COLO668 (cell line): ENCODE results near the gene NLRP14.

Experiments
- DNase-seq: peaks from one replicate; lab custom pipeline; 2025; ENCODE audit not compliant: unreplicated experiment; lab: John Stamatoyannopoulos, UW

The NLRP14 gene

DNA sequence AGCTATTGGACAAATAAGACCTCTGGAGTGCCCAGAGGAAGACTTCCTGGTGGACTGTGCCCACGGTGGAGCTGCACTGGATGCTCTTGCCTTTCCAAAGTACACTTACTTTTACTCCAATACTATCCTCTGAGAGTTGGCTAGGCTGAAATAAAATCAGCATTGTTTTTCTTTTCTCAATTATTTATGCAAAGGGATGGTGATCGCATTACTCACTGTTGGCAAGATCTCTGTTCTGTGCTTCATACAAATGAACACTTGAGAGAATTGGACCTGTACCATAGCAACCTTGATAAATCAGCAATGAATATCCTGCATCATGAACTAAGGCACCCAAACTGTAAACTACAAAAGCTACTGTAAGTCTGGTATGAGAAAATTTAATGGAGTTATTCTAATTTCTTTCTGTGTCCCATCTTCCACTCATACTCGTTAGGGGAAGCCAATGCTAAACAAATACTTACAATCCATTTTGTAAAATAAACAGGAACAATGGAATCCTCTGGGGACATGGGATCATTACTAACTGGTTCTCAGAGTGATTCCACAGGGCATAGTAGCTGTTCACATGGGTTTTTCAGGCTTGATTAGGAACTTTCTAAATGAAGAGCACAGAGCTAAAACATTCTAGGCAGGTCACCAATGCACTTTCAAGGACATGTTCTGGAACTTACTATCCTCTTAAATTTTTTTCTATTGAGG is 26.3 kb downstream of the NLRP14 start:
- no peak for DNase-seq

DNA sequence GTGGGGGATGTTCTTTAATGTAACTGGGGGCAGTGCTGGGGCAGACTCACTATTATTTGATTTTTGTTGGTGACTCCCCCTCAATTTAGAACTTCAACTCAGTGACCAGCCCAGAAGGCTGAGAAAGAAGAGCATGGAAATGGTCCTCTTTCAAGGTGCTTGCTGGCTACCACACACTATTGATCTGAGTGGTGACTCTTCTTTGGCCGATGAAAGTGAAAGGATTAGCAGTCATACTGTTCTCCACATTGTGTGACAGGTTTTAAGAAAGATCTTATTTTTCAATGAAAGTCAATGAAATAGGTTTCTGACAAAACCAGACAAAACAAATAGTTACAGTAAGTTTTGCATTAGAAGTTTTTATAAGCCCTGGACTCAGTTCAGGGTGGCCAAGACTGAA is 29.9 kb downstream of the NLRP14 start:
- no peak for DNase-seq

DNA sequence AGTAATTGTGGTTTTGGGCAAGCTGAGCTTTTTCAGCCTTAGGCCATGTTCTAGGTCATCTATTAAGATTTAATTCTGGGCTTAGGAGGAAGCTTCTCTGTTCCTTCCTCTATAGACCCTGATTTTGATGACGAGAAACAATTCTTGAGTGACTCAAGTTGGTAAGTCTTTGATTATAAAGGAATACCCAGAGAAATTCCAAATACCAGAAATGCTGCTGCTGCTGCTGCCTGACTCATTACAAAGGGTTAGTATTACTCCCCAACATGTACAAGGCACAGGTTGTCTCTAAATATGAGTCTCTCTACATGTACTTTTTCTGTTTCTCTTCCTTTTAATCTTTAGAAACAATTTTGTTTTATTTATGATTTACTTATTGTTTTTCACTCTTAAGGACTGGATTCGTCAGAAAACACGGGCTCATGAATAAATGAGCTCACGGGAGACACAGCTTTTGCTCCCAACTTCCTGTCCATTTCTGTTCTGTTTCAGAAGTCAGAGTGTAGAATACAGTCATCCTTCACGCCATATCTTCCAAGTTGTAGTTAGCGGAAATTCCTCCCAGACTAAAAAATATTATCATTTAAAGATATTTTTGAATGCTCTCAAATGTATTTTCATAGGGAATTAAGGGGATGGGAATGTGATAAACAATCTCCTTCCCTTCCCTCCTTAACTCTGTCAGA is 36.7 kb downstream of the NLRP14 start:
- no peak for DNase-seq

DNA sequence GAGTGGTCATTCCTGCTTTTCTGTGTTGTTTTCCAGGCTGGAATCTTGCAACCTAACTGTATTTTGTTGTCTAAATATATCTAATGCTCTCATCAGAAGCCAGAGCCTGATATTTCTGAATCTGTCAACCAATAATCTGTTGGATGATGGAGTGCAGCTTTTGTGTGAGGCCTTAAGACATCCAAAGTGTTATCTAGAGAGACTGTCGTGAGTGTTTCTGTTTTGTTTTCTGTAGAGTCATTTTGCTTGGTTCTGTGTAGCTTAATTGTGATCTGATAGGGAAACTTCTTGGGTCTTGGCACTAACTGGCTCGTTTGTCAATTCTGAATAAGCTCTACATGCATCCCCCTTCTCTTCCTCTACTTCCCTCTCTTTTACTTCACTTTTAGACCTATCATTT is 37.4 kb downstream of the NLRP14 start:
- DNase-seq, result no peak

DNA sequence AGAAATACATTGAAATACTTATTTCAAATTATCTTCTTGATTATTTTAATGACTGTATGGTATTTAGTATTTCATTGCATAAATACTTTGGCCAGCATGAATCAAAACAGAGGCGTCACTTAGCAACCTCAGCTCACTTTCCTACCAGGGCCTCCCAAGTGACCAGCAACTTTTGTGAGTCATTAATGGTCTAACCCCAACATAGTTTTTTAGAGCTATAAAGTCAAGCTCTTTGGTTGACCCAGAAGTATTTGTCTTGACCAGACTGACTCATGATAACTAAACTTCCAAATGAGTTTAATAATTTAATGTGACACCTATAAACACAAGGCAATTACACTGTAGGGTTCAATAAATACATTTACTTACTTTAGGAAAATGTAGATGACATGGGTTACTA is 40.6 kb downstream of the NLRP14 start:
- DNase-seq, result no peak

DNA sequence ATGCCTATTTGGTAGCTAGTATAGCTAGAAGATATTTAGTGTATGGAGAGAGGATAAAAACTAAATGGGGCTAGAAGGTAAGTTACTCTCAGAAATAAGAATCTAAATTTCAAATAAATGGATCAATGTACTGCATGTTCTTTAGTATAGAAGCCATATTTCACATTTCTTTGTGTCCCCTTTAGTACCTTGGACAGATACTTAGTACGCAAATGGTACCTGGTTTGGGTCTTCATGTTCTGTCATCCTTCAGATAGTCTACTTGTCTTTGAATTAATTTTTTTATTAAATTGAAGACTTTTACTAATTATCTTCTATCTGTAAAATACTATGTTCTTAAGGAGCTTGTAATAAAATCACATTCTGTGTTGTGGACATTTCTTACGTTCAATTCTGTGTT is 42.3 kb downstream of the NLRP14 start:
- no peak for DNase-seq

DNA sequence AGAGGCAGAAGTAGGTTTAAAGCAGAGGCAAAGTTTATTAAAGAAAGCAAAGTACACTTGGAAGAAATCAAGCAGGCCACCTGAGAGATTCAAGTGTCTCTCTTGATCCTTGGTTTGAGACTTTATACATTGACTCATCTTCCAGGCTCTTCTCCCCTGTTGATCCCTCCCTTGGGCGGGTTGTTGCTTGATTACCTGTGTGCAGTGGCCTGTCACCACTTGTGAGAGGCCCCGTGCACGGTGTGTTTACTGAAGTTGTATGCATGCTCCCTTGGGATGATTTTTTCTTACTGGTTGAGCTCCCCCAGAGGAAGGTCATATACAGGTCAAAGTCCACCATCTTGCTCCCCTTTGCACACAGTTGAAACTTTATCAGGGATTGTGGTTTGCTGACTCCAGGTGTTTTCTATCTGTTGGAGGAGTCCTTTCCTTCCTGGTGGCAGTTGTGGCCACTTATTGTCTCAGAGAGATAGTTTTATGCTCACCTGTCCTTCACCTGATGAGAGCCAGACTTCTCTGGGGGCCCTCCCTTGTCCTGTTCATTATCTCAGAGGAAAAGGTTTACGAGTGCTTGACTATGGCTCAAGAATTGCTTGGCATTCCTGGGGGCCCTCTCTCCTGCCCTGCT is 52.2 kb downstream of the NLRP14 start:
- DNase-seq, result peak; percentile 25

DNA sequence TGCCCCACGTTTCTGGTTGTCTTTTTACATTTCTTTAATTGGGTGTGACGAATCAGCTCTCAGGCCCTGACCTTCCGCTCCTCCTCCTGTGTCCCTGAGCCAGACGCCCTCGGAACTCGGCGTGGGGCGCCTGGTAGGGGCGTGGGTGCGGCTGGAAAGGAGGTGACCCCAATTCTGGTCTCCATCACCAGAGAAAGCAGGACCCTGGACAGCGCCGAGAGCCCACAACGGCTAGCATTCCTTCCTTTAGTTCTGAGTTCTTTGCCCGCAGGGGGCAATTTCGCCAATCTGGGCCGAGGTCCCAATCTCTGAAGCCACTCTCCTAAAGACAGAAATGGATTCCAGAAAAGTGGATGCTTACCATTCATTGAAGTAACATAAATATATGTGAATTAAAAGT is 56.8 kb downstream of the NLRP14 start:
- no peak for DNase-seq

DNA sequence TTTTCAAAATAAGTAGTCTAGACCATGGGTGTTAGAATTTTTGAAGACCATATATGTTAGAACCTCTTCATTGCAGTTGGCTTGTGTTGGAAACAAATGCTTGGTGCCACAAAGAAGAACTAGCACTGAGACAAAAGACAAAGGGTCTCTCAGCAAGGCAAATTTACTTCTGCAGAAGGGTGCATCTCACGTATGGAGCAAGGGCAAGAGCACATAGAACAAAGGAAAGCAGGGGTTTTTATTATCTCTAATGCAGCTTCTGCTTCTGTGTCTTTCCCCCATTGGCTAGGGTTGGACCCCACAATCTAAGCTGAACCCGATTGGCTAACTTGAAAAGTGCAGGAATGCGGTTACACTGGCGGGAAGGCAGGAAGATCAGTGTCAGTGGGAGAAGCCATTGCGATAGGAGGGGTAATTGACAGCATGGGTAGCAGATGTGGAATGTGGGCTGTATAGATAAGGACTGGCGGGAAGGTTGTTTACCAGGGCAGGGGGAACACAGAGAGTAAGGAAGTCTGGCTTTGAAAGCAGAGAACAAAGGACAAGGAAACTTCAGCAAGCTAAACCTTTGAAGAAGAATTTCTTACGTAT is 59.4 kb downstream of the NLRP14 start:
- DNase-seq, result no peak

DNA sequence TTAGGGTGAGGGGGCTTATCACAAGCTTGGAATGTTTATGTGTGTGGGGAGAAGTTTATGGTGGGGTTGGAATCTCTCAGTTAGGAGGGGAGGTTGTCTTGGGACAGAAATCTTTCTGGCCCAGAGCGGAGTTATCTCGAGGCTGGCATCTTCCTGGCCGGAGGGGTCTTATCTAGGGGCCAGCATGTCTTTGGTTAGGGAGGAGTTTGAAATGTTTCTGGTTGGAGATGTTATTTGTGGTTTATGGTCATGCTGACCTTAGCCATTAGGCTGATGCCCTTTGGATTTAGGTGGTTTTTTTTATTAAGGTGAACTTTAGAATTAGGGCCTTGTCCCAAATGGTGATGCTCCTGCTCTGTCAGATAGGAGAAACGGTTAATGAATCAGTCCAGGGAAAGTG is 60.6 kb downstream of the NLRP14 start:
- DNase-seq, result no peak

DNA sequence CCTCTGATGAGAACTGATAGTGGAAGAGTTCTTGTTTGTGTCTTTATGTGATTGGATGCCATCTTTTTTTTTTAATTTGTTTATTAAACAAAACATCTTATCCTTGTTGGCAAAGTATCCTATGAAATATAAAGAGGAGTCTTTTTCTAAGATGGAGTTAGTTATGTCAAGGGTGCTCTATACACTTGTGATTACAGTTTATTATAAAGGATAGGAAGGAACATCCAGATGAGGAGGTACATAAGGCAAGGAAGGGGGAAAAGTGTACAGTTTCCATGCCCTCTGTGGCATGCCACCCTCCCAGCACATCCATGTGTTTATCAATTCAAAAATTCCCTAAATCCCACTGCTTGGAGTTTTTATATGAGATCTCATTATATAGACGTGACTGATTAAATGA is 61.2 kb downstream of the NLRP14 start:
- DNase-seq, result no peak

DNA sequence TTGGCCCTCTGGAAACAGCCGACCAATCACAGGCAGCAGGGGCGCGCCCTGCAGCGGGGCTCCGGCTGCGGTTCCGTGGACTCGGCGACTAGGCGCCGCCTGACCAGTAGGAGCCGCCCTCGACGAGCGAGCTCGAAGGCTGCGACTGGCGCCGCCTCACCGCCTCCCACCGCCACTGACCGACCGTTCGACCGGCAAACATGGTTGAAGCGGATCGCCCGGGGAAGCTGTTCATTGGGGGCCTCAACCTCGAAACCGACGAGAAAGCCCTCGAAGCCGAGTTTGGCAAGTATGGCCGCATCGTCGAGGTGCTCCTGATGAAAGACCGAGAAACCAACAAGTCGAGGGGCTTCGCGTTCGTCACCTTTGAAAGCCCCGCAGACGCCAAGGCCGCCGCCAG is 68.6 kb downstream of the NLRP14 start, which contains the start of gene RBMXL2:
Gene RBMXL2 (plus strand): TSS at position 78 of the 400 bp plus-strand sequence. CDS start 123 bp downstream, at position 201.
- no peak for DNase-seq

DNA sequence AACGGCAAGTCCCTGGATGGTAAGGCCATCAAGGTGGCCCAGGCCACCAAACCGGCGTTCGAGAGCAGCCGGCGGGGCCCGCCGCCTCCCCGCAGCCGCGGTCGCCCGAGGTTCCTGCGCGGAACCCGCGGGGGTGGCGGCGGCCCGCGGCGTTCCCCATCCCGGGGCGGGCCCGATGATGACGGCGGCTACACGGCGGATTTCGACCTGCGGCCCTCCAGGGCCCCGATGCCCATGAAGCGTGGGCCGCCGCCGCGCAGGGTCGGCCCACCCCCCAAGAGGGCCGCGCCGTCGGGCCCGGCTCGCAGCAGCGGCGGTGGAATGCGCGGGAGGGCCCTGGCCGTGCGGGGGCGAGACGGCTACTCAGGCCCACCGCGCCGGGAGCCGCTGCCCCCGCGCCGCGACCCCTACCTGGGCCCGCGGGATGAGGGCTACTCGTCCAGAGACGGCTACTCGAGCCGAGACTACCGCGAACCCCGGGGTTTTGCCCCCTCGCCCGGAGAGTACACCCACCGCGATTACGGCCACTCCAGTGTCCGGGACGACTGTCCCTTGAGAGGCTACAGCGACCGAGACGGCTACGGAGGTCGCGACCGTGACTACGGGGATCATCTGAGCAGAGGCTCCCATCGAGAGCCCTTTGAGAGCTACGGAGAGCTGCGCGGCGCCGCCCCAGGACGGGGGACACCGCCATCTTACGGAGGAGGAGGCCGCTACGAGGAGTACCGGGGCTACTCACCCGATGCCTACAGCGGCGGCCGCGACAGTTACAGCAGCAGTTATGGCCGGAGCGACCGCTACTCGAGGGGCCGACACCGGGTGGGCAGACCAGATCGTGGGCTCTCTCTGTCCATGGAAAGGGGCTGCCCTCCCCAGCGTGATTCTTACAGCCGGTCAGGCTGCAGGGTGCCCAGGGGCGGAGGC is 69.3 kb downstream of the NLRP14 start:
- DNase-seq, result no peak

DNA sequence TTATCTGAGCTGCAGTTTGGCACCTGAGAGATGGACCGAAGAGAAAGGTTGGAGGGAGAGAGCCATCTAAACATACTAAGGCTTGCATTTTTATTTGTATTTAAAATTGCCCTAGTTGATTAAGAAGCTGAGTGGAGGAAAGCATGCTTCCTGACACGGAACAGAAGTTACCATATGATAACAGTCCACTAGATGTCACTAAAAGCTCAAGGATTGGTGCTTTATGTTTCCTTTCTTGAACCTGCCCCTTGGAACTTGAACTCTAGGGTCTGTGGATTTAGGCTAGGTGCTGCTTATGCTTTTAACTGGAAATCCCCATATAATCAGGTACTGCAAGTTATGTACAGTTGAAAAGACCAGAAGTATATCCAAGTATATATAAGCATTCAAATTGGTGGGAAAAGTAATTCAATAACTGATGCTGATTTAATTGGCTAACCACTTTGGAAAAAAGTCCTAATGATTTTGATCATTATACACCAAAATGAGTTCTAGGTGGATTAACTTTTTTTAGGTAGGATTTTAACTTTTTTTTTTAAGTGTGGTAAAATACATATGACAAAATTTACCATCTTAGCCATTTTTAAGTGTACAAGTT is 78.1 kb downstream of the NLRP14 start:
- peak; percentile 3 for DNase-seq

DNA sequence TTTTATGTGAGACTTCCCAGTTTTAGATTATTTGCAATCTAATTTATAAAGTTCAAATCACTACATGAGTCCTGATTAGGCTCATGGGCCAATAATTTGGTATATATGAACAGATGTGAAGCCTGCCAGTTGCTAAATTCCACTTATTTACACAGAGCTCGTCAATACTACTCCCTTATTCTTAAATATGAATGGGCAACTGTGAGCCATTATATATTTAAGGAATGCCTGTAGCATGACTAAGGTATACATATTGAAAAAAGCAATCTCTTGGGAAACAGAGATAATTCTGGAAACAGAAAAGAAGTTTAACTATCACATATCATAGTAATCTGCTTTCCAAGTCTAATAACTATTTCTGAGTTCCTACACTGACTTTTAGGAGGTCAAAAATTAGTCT is 95.5 kb downstream of the NLRP14 start:
- no peak for DNase-seq

DNA sequence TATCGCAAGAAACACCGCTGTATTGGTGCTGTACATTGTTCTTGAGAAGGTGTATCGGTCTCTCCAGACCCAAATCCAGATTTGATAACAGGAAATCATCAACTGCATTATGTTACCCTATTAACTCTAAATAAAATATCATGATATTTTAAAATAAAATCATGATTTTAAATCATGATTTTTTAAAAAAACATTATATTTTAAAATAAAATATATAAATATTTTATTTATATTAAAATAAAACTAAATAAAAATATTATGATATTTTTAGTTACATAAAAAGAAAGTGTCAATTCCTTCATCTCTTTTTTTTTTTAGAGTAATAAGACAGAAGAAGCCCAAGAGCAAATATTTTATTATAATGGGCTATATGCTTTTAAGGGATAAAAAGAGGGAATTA is 96.1 kb downstream of the NLRP14 start:
- no peak for DNase-seq
